GM18861 (cell line): ENCODE measurements around the gene CIITA.
"Not testable (repeated sequence)": the region's sequence is repeated elsewhere in the genome, so short reads cannot be mapped to it uniquely, and the experiment has no call there.

ENCODE experiments used
- ATAC-seq: cut with Tn5 transposase; IDR thresholded peaks from one replicate; pipeline ENCODE4 v1.9.1; 2021; ENCODE audit not compliant: unreplicated experiment

The CIITA gene, protein sequence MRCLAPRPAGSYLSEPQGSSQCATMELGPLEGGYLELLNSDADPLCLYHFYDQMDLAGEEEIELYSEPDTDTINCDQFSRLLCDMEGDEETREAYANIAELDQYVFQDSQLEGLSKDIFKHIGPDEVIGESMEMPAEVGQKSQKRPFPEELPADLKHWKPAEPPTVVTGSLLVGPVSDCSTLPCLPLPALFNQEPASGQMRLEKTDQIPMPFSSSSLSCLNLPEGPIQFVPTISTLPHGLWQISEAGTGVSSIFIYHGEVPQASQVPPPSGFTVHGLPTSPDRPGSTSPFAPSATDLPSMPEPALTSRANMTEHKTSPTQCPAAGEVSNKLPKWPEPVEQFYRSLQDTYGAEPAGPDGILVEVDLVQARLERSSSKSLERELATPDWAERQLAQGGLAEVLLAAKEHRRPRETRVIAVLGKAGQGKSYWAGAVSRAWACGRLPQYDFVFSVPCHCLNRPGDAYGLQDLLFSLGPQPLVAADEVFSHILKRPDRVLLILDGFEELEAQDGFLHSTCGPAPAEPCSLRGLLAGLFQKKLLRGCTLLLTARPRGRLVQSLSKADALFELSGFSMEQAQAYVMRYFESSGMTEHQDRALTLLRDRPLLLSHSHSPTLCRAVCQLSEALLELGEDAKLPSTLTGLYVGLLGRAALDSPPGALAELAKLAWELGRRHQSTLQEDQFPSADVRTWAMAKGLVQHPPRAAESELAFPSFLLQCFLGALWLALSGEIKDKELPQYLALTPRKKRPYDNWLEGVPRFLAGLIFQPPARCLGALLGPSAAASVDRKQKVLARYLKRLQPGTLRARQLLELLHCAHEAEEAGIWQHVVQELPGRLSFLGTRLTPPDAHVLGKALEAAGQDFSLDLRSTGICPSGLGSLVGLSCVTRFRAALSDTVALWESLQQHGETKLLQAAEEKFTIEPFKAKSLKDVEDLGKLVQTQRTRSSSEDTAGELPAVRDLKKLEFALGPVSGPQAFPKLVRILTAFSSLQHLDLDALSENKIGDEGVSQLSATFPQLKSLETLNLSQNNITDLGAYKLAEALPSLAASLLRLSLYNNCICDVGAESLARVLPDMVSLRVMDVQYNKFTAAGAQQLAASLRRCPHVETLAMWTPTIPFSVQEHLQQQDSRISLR

GRCh38 chr16:10876799-10877341 is at the start of gene CIITA:
CIITA (plus strand) TSS chr16:10877202; CDS start chr16:10877331, 129 bp downstream.
- peak; percentile 48 for ATAC-seq

GRCh38 chr16:10827691-10828341 is 49.2 kb upstream of the CIITA start:
- no peak for ATAC-seq

DNA sequence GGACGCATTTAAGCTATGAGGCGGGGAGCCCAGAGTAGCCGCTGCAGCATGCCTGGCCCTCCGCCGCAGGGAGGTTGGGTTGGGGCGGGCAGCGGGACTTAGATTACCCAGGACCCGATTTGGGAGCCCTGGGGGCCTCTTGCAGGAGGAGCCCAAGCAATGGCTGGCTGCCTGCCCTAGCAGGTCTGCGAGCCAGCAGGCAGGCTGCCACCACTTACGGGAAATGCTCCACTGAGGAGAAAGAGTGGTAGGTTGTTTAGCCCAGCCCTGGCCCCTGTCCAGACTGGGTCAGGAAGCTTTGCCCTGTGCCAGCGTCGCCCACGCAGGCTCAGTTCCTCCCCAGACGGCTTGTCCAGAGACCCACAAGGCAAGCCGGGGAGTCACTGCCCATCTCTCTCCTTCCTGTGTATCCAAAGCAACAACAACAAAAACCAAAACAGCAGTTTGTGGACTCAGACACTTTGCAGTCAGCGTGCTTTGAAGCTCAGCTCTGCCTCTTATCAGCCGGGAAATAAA is 48.1 kb upstream of the CIITA start:
- no peak for ATAC-seq

DNA sequence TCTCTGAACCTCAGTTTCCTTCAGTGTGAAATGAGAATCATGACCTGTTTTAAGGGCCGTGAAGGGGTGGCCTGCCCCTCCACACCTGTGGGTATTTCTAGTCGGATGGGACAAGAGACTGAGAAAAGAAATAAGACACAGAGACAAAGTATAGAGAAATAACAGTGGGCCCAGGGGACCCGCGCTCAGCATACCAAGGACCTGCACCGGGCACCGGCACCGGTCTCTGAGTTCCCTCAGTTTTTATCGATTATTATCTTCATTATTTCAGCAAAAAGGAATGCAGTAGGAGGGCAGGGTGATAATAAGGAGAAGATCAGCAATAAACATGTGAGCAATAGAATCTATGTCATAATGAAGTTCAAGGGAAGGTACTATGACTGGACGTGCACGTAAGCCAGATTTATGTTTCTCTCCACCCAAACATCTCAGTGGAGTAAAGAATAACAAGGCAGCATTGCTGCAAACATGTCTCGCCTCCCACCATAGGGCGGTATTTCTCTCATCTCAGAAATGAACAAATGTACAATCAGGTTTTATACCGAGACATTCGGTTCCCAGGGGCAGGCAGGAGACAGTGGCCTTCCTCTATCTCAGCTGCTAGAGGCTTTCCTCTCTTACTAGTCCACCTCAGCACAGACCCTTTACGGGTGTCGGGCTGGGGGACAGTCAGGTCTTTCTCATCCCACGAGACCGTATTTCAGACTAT is 47.5 kb upstream of the CIITA start:
- ATAC-seq = not testable (repeated sequence)

DNA sequence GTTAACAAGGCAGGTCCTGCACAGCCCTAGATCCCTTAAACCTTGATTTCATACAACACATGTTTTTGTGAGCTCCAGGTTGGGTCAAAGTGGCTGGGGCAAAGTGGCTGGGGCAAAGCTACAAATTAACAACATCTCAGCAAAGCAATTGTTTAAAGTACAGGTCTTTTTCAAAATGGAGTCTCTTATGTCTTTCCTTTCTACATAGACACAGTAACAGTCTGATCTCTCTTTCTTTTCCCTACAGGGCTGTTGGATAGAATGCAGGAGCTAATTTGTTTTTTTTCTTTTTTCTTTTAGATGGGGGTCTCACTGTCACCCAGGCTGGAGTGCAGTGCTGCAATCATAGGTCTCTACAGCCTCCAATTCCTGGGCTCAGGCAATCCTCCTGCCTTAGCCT is 46.8 kb upstream of the CIITA start:
- ATAC-seq = not testable (repeated sequence)

GRCh38 chr16:10831894-10832886 is 44.8 kb upstream of the CIITA start:
- no peak for ATAC-seq

DNA sequence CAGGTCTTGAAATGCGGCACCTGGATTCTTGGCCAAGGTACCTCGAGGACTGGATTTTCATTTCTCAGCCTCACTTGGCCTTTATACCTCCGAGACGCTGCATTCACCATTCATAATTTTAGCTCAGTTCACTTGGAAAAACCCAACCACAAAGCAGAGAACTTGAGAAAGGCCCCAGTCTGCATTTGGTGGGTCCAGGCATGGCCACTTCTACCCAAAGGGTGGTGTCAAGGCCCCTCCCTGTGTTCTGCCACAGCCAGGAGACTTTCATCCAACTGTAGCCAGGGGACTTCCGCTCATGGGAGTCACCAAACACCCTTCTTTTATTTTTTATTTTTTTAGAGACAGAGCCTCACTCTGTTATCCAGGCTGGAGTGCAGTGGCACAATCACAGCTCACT is 43.7 kb upstream of the CIITA start:
- ATAC-seq = no peak

DNA sequence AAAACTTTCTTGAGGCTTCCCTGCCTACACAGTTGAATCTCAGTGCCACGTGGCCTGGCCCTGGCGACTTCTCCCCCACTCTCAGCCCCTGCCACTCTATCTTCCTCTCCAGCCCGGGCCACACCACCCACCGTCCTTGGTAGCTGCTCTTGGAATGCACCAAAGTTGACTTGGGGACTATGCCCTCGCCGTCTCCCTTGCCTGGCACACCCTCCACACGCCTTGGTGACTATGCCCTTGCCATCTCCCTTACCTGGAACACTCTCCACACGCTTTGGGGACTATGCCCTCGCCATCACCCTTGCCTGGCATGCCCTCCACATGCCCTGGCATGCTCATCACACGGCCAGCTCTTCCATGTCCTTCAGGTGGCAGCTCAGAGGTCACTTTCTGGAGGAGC is 42.9 kb upstream of the CIITA start:
- ATAC-seq = no peak

DNA sequence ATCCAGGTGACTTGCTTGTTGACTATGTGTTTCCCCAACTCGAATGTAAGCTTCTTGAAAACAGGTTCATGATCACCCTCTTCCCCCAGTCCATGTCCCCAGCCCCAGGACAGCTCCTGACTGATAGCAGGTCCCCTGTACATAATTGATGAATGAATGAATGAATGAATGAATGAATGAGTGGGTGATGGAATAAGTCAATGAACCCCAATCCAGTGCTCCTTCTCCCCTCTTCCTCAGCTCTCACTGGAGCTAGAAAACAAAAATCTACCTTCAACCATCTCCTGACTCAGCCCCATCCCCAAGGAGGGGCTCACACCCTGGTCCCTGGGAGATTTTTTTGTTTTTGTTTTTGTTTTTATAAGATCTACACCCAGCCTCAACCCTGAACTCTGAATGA is 42.2 kb upstream of the CIITA start:
- no peak for ATAC-seq

DNA sequence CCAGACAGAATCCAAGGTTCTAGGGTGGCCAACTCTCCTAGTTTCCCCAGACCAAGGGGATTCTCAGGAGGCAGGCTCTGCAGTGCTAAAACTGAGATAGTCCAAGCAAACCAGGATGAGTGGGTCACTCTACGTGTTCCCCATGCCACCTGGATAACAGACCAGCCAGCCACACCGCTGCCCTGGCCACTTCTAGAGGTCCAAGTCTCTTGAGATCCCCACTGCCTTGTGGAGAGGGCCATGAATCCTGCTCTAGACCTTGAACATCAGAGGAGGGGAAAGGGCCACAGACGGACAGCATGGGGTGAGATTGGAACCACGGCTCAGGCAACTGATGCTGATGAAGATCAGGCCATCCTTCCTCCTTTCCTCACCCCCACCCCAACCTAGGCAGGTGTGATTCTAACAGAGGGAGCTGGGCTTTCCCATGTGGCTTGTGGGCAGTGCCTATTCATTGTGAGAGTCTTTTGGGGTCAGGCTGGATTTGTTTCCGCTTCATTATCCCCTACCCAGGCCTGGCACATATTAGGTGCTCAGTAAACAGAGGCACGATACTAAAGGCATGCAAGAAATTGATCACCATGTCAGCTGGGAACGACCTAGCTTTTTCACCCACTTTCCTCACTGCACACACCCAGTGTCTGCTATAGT is 41.6 kb upstream of the CIITA start:
- ATAC-seq = no peak

DNA sequence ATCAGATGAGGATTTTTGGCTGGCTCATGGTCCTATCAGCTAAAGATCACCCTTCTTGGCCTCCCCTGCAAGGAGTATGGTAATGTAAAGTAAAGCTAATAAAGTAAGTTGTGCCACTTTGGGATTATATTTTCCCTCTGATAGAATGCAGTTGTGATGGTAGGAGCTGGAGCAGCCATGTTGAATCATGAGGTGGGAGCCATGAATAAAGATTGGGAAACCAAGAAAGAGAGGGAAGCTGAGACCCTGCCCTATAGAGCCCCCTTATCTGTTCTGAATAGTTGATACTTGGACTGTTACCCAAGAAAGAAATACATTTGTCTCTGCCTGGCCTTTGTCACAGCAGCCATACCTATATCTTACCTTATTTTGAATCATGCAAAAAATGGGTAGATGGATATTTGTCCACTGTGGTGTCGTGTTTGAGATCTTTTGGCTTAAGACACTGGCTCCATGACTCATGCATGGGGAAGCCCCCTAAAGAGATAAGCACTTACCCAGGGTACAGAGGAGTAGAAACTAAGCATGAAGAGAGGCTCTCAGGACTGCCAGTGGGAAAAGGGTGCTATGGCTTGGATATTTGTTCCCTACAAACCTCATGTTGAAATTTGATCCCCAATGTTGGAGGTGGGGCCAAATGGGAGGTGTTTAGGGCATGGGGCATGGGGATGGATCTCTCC is 40.7 kb upstream of the CIITA start:
- ATAC-seq = no peak

GRCh38 chr16:10838621-10839278 is 38.3 kb upstream of the CIITA start:
- ATAC-seq = no peak

- no peak for ATAC-seq
Measured at GRCh38 chr16:10839279-10839666, 37.7 kb upstream of the CIITA start.

DNA sequence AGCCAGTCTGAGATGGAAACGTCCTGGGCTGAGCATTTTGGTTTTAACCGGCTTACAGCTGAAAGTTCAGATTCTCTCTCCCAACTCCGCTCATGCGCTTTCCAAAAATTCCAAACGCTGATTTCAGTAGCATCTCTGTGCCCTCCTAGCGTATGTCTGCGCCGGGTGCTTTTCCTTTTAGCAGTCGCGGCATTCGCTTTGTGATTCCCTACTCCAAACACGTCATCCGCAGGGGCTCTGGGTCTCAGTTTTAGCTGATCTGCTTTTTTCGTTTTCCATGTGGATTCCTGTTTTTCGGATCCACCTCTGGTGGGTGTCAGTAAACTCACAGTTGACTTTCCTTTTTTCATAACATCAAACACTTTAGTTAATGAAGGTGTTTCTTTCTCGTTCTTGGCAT is 36.3 kb upstream of the CIITA start:
- ATAC-seq = no peak

DNA sequence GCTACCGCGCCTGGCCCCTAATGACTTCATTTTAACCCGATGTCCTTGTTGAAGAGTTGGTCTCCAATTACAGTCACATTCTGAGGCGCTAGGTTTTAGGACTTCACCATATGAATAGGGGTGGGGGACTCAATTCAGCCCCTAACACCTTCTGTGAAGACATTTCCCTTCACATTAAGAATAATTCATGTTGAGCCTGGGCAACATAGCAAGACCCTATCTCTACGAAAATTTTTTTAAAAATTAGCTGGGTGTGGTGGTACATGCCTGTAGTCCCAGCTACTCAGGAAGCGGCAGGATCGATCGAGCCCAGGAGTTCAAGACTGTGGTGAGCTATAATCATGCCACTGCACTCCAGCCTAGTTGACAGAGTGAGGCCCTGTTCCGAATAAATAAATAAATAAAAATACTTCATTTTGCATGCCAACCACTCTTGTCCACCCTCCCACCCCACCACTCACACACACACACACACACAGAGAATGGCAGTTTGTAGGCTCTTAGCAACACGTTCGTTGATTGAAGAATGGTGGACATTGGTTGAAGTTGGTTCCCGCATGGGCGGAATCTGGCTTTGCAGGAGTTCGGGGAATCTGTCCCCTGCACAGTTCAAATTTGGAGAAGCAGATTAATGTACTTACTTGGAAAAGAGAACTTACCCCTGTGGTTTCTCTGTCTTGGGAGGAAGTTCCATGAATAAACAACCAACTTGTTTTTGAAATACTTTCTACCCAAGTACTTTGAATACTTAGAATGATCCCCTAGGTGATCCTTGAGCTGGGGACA is 30.6 kb upstream of the CIITA start:
- ATAC-seq = no peak

- ATAC-seq = no peak
Measured at GRCh38 chr16:10847176-10847575, 29.8 kb upstream of the CIITA start.
